Endothelial cell of umbilical vein (primary cell): ENCODE results near the gene MNAT1. TPM values are rescaled to one million over a fixed set of nuclear protein-coding genes. Genes with fewer than 3 reads are reported as not detected.

Experiments used
- BruUV-seq: library from RNA; stranded (reverse); fragments of 400-500 nt; replicated peaks from 2 replicates; lab custom pipeline; 2021; lab: Mats Ljungman, UMichigan
- CTCF ChIA-PET: fragments of 300-600, 350-600 bp; sonication (Branson Sonifier 250); formaldehyde crosslinking; loops from one replicate; lab custom pipeline; 2021; ENCODE audit warnings: antibody characterized with exemption, inconsistent platforms; lab: Charles Lee
- POLR2A ChIA-PET: fragments of 300-600, 350-600 bp; sonication (Branson Sonifier 250); formaldehyde crosslinking; loops from one replicate; lab custom pipeline; 2021; ENCODE audit warnings: antibody characterized with exemption, inconsistent platforms; lab: Charles Lee
- DNase-seq: peaks from one replicate; pipeline ENCODE4 v3.0.0-alpha.2; 2011; ENCODE audit warnings: low read depth, low spot score
- FAIRE-seq: peaks from 2 replicates; lab custom pipeline; 2011; peaks lifted over from hg19 to GRCh38; lab: Jason Lieb, UNC
- H2AFZ ChIP-seq: 2 replicates; pipeline ENCODE4 v1.6.0; 2012; ENCODE audit warnings: low read depth, low read length, control low read depth, inconsistent platforms
- H3K27ac ChIP-seq: 2 replicates; pipeline ENCODE4 v1.5.1; 2011; ENCODE audit warnings: low read depth, mild to moderate bottlenecking, control low read depth, low read length, moderate library complexity; ENCODE audit not compliant: insufficient read depth
- H3K27me3 ChIP-seq, 2 experiments: 2 replicates each; pipeline versions ENCODE4 v1.6.0 to v1.6.1; 2011; ENCODE audit warnings: low read length in 2 of 2, mixed read lengths in 1 of 2; ENCODE audit not compliant: control insufficient read depth in 2 of 2, insufficient read depth in 2 of 2
- H3K36me3 ChIP-seq, 2 experiments: 2 replicates in 1 of 2; 3 replicates in 1 of 2; pipeline ENCODE4 v1.5.1; 2011; ENCODE audit warnings: low read length in 2 of 2, mild to moderate bottlenecking in 1 of 2, moderate library complexity in 1 of 2; ENCODE audit not compliant: control insufficient read depth in 2 of 2, insufficient read depth in 2 of 2; ENCODE audit errors: extremely low read depth in 1 of 2
- H3K4me1 ChIP-seq: 3 replicates; pipeline ENCODE4 v1.5.1; 2011; ENCODE audit warnings: mild to moderate bottlenecking, low read length; ENCODE audit not compliant: control insufficient read depth, insufficient read depth; ENCODE audit errors: extremely low read depth
- H3K4me2 ChIP-seq: 2 replicates; pipeline ENCODE4 v1.6.1; 2011; ENCODE audit warnings: low read length, control low read depth, mixed read lengths; ENCODE audit not compliant: insufficient read depth
- H3K4me3 ChIP-seq, 3 experiments: fragments of 200-600 bp in 1 of 3; sonication (generic), shearing (Covaris generic) in 1 of 3; replicated peaks in 1 of 3; 2 replicates each; pipeline ENCODE4 v1.5.1; 2011 to 2016; ENCODE audit warnings: control low read depth in 3 of 3, low read length in 3 of 3, mild to moderate bottlenecking in 2 of 3, inconsistent platforms in 1 of 3, low read depth in 1 of 3, moderate library complexity in 1 of 3; ENCODE audit not compliant: insufficient read depth in 1 of 3
- H3K79me2 ChIP-seq: 2 replicates; pipeline ENCODE4 v1.6.0; 2012; ENCODE audit warnings: low read length, inconsistent platforms; ENCODE audit not compliant: control insufficient read depth, insufficient read depth
- H3K9ac ChIP-seq: replicated peaks from 2 replicates; pipeline ENCODE3; 2011; ENCODE audit warnings: low read length, control low read depth; ENCODE audit not compliant: insufficient read depth; ENCODE audit errors: extremely low read depth
- H3K9me1 ChIP-seq: replicated peaks from 3 replicates; pipeline ENCODE4 v1.6.0; 2011; ENCODE audit warnings: mild to moderate bottlenecking, low read length; ENCODE audit not compliant: control insufficient read depth, insufficient read depth; ENCODE audit errors: extremely low read depth
- H3K9me3 ChIP-seq: replicated peaks from 2 replicates; pipeline ENCODE4 v1.5.1; 2012; ENCODE audit warnings: low read length, inconsistent platforms; ENCODE audit not compliant: control insufficient read depth, insufficient read depth
- H4K20me1 ChIP-seq: replicated peaks from 2 replicates; pipeline ENCODE3; 2011; ENCODE audit warnings: mild to moderate bottlenecking, low read length; ENCODE audit not compliant: control insufficient read depth, insufficient read depth; ENCODE audit errors: extremely low read depth
- CTCF ChIP-seq, 2 donors: IDR thresholded peaks; 1 replicate in 1 of 2; 2 replicates in 1 of 2; pipeline ENCODE4 v1.5.1; 2011; ENCODE audit warnings: low read length in 2 of 2, mild to moderate bottlenecking in 2 of 2, moderate library complexity in 2 of 2, control low read depth in 1 of 2, inconsistent platforms in 1 of 2, low read depth in 1 of 2; ENCODE audit not compliant: insufficient read depth in 1 of 2; ENCODE audit errors: extremely low read depth in 1 of 2
- EZH2 ChIP-seq: IDR thresholded peaks from 2 replicates; pipeline ENCODE4 v1.6.1; 2012; ENCODE audit warnings: borderline replicate concordance, low read depth, mild to moderate bottlenecking, moderate library complexity, low read length, inconsistent platforms; ENCODE audit not compliant: severe bottlenecking
- FOS ChIP-seq: IDR thresholded peaks from 2 replicates; pipeline ENCODE4 v1.6.1; 2011; ENCODE audit warnings: mild to moderate bottlenecking, low read length, moderate library complexity, borderline replicate concordance; ENCODE audit not compliant: insufficient read depth
- GATA2 ChIP-seq: IDR thresholded peaks from 2 replicates; pipeline ENCODE4 v1.7.0; 2011; ENCODE audit warnings: low read depth, mild to moderate bottlenecking, moderate library complexity, mixed read lengths, low read length; ENCODE audit not compliant: insufficient read length, insufficient read depth
- JUN ChIP-seq: IDR thresholded peaks from 2 replicates; pipeline ENCODE4 v1.6.1; 2011; ENCODE audit warnings: borderline replicate concordance, low read depth; ENCODE audit not compliant: insufficient read length, insufficient read depth
- MAX ChIP-seq: IDR thresholded peaks from 2 replicates; pipeline ENCODE4 v1.6.1; 2011; ENCODE audit not compliant: insufficient read depth, insufficient read length
- POLR2A ChIP-seq: IDR thresholded peaks from 2 replicates; pipeline ENCODE4 v1.6.1; 2012; ENCODE audit warnings: low read depth, mild to moderate bottlenecking, control low read depth, low read length
- POLR2AphosphoS5 ChIP-seq: IDR thresholded peaks from 2 replicates; pipeline ENCODE4 v1.6.1; 2012; ENCODE audit warnings: low read depth, mild to moderate bottlenecking, control low read depth, low read length, moderate library complexity; ENCODE audit not compliant: insufficient read depth
- dilution Hi-C: fragments of 300-500 bp; cut with MboI; formaldehyde crosslinking; loops from one replicate; pipeline ENCODE4 v1.15.0; 2019; ENCODE audit warnings: low sequenced_read_pairs; ENCODE audit not compliant: extremely low pct_ligation_motif_present
- intact Hi-C: fragments of 100-400 bp; cut with micrococcal nuclease; formaldehyde crosslinking; loops from one replicate; pipeline ENCODE4 v1.10.0; 2022
- polyA plus RNA-seq, 4 experiments: library from polyadenylated mRNA; depleted of rRNA in 3 of 4; stranded (reverse) in 3 of 4; unstranded in 1 of 4; fragments of >200 nt; gene quantifications; 2 replicates each; pipeline versions ENCODE4 v1.2.1 to v1.2.3, GENCODE V29; 2011 to 2012; ENCODE audit warnings: missing spikeins in 1 of 4
- total RNA-seq: library from RNA; stranded (reverse); gene quantifications from 2 replicates; pipeline ENCODE4 v1.2.3, GENCODE V29; 2021

Gene MNAT1
- total and polyA plus RNA-seq, 2 donors (not counting 3 experiments of a cell fraction or from before 2014, with no cell fraction given) = 35.7 to 55.7 TPM

- DNase-seq = no peak
- Histone ChIP-seq H3K4me2 (no peak overlapping the region), H3K27me3 (no peaks in the 10 kb centered on the region), H3K9ac (no peak overlapping the region), H3K4me1 (peaks cover 18% of the 10 kb centered on the region), H3K27ac (no peak overlapping the region), H2AFZ (no peak overlapping the region), H3K36me3 (peaks cover 2 to 7% of the 10 kb centered on the region in 2 experiments), H3K9me3 (no peaks in the 10 kb centered on the region), H4K20me1 (no peaks in the 10 kb centered on the region), H3K9me1 (no peaks in the 10 kb centered on the region), H3K79me2 (peaks cover 4% of the 10 kb centered on the region), H3K4me3 (no peak overlapping the region)
- TF ChIP-seq POLR2AphosphoS5 = no peak
- TF ChIP-seq GATA2 = no peak
- TF ChIP-seq POLR2A = no peak
- TF ChIP-seq MAX = no peak
- TF ChIP-seq EZH2 = no peak
- TF ChIP-seq JUN = no peak
- TF ChIP-seq FOS = no peak
- no peak for TF ChIP-seq CTCF (IDR thresholded peaks at IDR 0.05; ENCODE audit: extremely low read depth in 1 of 2, insufficient read depth in 1 of 2, low read depth in 1 of 2, low read length in 2 of 2)
- intact Hi-C loops = no loop called here
- BruUV-seq = no TSS peak
- FAIRE-seq = no peak
- dilution Hi-C loops = no loop called here
- ChIA-PET CTCF (no interaction called here), POLR2A (no interaction called here)
These were observed 239.6 kb downstream of the MNAT1 start for GRCh38 chr14:60974090-60974651.
